GM23338 (cell line): ENCODE data around the gene DOP1B. TPM values are rescaled to one million over a fixed set of nuclear protein-coding genes. Genes with fewer than 3 reads are reported as not detected.

Source experiments
- ATAC-seq: fragments of 200-7000 bp; cut with Tn5 transposase; 3 replicates; pipeline ENCODE4 v1.9.1; 2020
- DNase-seq: peaks from one replicate; pipeline ENCODE4 v3.0.0-alpha.2; 2015; ENCODE audit warnings: low spot score
- H2AFZ ChIP-seq: fragments of 200-600 bp; sonication (generic); 2 replicates; pipeline ENCODE4 v1.8.0; 2016; ENCODE audit warnings: antibody characterized with exemption, mild to moderate bottlenecking, moderate library complexity
- H3F3A ChIP-seq: fragments of 200-600 bp; sonication (generic); replicated peaks from 2 replicates; pipeline ENCODE4 v1.8.0; 2017; ENCODE audit warnings: antibody characterized with exemption, mixed run types, low read depth
- H3K27ac ChIP-seq: fragments of 200-600 bp; sonication (generic); 2 replicates; pipeline ENCODE4 v1.6.1; 2016; ENCODE audit warnings: low read depth
- H3K27me3 ChIP-seq: fragments of 200-600 bp; sonication (generic); 2 replicates; pipeline ENCODE4 v1.8.0; 2016; ENCODE audit warnings: mild to moderate bottlenecking, mixed run types, moderate library complexity; ENCODE audit not compliant: insufficient read depth
- H3K36me3 ChIP-seq: fragments of 200-600 bp; sonication (generic); 2 replicates; pipeline ENCODE4 v1.8.0; 2016; ENCODE audit warnings: mild to moderate bottlenecking; ENCODE audit not compliant: insufficient read depth
- H3K4me1 ChIP-seq: fragments of 200-600 bp; sonication (generic); 2 replicates; pipeline ENCODE4 v1.8.0; 2016; ENCODE audit warnings: mild to moderate bottlenecking, moderate library complexity; ENCODE audit not compliant: insufficient read depth
- H3K4me2 ChIP-seq: fragments of 200-600 bp; sonication (generic); 2 replicates; pipeline ENCODE4 v1.7.1; 2017; ENCODE audit warnings: mixed run types
- H3K4me3 ChIP-seq: fragments of 200-600 bp; sonication (generic); 2 replicates; pipeline ENCODE4 v1.6.1; 2016; ENCODE audit warnings: mixed run types
- H3K79me2 ChIP-seq: fragments of 200-600 bp; sonication (generic); replicated peaks from 2 replicates; pipeline ENCODE4 v1.8.0; 2017; ENCODE audit warnings: mild to moderate bottlenecking; ENCODE audit not compliant: insufficient read depth
- H3K9me2 ChIP-seq: fragments of 200-600 bp; sonication (generic); 2 replicates; pipeline ENCODE4 v1.8.0; 2017; ENCODE audit not compliant: insufficient read depth
- H4K20me1 ChIP-seq: fragments of 200-600 bp; sonication (generic); replicated peaks from 2 replicates; pipeline ENCODE4 v1.8.0; 2017; ENCODE audit warnings: mild to moderate bottlenecking; ENCODE audit not compliant: insufficient read depth
- H3K27ac Mint-ChIP-seq: 2 replicates; pipeline ENCODE4 v1.8.0; 2020; ENCODE audit warnings: inconsistent platforms, mild to moderate bottlenecking, moderate library complexity, mixed read lengths
- H3K27me3 Mint-ChIP-seq: 3 replicates; pipeline ENCODE4 v1.8.0; 2022; ENCODE audit warnings: low read depth, mild to moderate bottlenecking, moderate library complexity, mixed read lengths, inconsistent platforms; ENCODE audit not compliant: insufficient read depth, poor library complexity
- H3K36me3 Mint-ChIP-seq: 3 replicates; pipeline ENCODE4 v1.8.0; 2021; ENCODE audit warnings: low read depth, mild to moderate bottlenecking, inconsistent platforms, moderate library complexity, mixed read lengths
- H3K4me1 Mint-ChIP-seq: 3 replicates; pipeline ENCODE4 v1.8.0; 2020; ENCODE audit warnings: mild to moderate bottlenecking, inconsistent platforms, mixed read lengths
- H3K4me3 Mint-ChIP-seq: 3 replicates; pipeline ENCODE4 v1.8.0; 2021; ENCODE audit warnings: moderate library complexity, mild to moderate bottlenecking, inconsistent platforms, mixed read lengths
- H3K9me3 Mint-ChIP-seq: 3 replicates; pipeline ENCODE4 v1.8.0; 2020; ENCODE audit warnings: moderate library complexity, mild to moderate bottlenecking, inconsistent platforms, mixed read lengths
- CTCF ChIP-seq, 2 experiments: fragments of 200-600 bp in 1 of 2; sonication (generic) in 1 of 2; conservative IDR thresholded peaks; 2 replicates each; pipeline versions ENCODE4 v1.5.1 to v1.6.1; 2016 to 2017; ENCODE audit warnings: antibody characterized with exemption in 2 of 2, low read depth in 2 of 2, mild to moderate bottlenecking in 2 of 2, moderate library complexity in 1 of 2
- ETS1 ChIP-seq: IDR thresholded peaks from 2 replicates; pipeline ENCODE4 v1.6.1; 2016; ENCODE audit warnings: antibody characterized with exemption
- EZH2 ChIP-seq: fragments of 200-600 bp; sonication (generic); IDR thresholded peaks from one replicate; pipeline ENCODE4 v1.8.0; 2017; ENCODE audit warnings: antibody characterized with exemption, mild to moderate bottlenecking, low read depth; ENCODE audit not compliant: unreplicated experiment
- EZH2phosphoT487 ChIP-seq: fragments of 200-600 bp; sonication (generic); IDR thresholded peaks from one replicate; pipeline ENCODE4 v1.8.1; 2018; ENCODE audit warnings: antibody characterized with exemption; ENCODE audit not compliant: unreplicated experiment
- JUNB ChIP-seq: IDR thresholded peaks from one replicate; pipeline ENCODE4 v1.6.1; 2016; ENCODE audit warnings: antibody characterized with exemption; ENCODE audit not compliant: unreplicated experiment
- NANOG ChIP-seq: IDR thresholded peaks from 2 replicates; pipeline ENCODE4 v1.6.1; 2016; ENCODE audit warnings: antibody characterized with exemption, borderline replicate concordance
- ZNF331 ChIP-seq: fragments of 250-450 bp; sonication (Bioruptor Pico); IDR thresholded peaks from 2 replicates; pipeline ENCODE4 v1.5.0; 2020; ENCODE audit warnings: low read depth, mild to moderate bottlenecking, moderate library complexity
- polyA plus RNA-seq: library from polyadenylated mRNA; unstranded; fragments of >200 nt; fragmentation: Nextera tagmentation; extraction: Ambion mirVana; gene quantifications from 2 replicates; pipeline ENCODE4 v1.2.1, GENCODE V29; 2016
- total RNA-seq: library from RNA; depleted of rRNA; stranded (reverse); fragments of >200 nt; shearing (Covaris generic); gene quantifications from 2 replicates; pipeline ENCODE4 v1.2.3, GENCODE V29; 2014
- TF ChIP-seq, protein P1 (sequence below): fragments of 250-450 bp; sonication (Bioruptor Pico); IDR thresholded peaks from 2 replicates; pipeline ENCODE4 v1.5.0; 2020; ENCODE audit warnings: mild to moderate bottlenecking, moderate library complexity

The DOP1B gene
- total and polyA plus RNA-seq, 2 experiments from 2014 or later: 4.9 to 18.0 TPM

DNA sequence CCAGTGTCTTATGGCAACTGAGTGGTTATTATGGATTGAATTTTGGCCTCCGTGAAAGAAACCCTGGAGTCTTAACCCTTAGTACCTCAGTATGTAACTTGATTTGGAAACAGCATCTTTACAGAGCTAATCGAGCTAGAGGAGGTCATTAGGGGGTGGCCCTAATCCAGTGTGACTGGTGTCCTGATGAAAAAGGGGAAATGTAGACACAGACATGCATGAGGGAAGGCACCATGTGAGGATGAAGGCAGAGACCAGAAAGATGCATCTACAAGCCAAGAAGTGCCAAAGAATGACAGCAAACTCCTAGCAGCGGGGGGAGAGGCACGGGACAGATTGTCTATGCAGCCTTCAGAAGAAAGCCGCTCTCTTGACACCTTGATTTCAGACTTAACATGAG lies 14.7 kb downstream of the DOP1B start (continued):
- TF ChIP-seq ETS1 (no peak), EZH2phosphoT487 (no peak), ZNF331 (CRISPR knock-in tag) (no peak)
- TF ChIP-seq, protein P1, sequence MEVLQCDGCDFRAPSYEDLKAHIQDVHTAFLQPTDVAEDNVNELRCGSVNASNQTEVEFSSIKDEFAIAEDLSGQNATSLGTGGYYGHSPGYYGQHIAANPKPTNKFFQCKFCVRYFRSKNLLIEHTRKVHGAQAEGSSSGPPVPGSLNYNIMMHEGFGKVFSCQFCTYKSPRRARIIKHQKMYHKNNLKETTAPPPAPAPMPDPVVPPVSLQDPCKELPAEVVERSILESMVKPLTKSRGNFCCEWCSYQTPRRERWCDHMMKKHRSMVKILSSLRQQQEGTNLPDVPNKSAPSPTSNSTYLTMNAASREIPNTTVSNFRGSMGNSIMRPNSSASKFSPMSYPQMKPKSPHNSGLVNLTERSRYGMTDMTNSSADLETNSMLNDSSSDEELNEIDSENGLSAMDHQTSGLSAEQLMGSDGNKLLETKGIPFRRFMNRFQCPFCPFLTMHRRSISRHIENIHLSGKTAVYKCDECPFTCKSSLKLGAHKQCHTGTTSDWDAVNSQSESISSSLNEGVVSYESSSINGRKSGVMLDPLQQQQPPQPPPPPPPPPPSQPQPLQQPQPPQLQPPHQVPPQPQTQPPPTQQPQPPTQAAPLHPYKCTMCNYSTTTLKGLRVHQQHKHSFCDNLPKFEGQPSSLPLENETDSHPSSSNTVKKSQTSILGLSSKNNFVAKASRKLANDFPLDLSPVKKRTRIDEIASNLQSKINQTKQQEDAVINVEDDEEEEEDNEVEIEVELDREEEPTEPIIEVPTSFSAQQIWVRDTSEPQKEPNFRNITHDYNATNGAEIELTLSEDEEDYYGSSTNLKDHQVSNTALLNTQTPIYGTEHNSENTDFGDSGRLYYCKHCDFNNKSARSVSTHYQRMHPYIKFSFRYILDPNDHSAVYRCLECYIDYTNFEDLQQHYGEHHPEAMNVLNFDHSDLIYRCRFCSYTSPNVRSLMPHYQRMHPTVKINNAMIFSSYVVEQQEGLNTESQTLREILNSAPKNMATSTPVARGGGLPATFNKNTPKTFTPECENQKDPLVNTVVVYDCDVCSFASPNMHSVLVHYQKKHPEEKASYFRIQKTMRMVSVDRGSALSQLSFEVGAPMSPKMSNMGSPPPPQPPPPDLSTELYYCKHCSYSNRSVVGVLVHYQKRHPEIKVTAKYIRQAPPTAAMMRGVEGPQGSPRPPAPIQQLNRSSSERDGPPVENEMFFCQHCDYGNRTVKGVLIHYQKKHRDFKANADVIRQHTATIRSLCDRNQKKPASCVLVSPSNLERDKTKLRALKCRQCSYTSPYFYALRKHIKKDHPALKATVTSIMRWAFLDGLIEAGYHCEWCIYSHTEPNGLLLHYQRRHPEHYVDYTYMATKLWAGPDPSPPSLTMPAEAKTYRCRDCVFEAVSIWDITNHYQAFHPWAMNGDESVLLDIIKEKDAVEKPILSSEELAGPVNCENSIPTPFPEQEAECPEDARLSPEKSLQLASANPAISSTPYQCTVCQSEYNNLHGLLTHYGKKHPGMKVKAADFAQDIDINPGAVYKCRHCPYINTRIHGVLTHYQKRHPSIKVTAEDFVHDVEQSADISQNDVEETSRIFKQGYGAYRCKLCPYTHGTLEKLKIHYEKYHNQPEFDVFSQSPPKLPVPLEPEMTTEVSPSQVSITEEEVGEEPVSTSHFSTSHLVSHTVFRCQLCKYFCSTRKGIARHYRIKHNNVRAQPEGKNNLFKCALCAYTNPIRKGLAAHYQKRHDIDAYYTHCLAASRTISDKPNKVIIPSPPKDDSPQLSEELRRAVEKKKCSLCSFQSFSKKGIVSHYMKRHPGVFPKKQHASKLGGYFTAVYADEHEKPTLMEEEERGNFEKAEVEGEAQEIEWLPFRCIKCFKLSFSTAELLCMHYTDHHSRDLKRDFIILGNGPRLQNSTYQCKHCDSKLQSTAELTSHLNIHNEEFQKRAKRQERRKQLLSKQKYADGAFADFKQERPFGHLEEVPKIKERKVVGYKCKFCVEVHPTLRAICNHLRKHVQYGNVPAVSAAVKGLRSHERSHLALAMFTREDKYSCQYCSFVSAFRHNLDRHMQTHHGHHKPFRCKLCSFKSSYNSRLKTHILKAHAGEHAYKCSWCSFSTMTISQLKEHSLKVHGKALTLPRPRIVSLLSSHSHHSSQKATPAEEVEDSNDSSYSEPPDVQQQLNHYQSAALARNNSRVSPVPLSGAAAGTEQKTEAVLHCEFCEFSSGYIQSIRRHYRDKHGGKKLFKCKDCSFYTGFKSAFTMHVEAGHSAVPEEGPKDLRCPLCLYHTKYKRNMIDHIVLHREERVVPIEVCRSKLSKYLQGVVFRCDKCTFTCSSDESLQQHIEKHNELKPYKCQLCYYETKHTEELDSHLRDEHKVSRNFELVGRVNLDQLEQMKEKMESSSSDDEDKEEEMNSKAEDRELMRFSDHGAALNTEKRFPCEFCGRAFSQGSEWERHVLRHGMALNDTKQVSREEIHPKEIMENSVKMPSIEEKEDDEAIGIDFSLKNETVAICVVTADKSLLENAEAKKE (CRISPR knock-in tag): no peak

GRCh38 chr21:36171741-36172331 lies 15.2 kb downstream of the DOP1B start:
- no peak for DNase-seq
- no peak overlapping the region for H3K27ac Mint-ChIP-seq
- TF ChIP-seq CTCF (conservative IDR thresholded peaks at IDR 0.05; ENCODE audit: low read depth in 2 of 2): no peak
- TF ChIP-seq JUNB: no peak
- TF ChIP-seq EZH2: no peak
- TF ChIP-seq NANOG: no peak

More at GRCh38 chr21:36171741-36172331, 15.2 kb downstream of the DOP1B start:
- H3K4me1 ChIP-seq: no peaks in the 10 kb centered on the region
- no peaks in the 10 kb centered on the region for H3K79me2 ChIP-seq
- H3K36me3 ChIP-seq: no peaks in the 10 kb centered on the region
- no peak overlapping the region for H3K4me2 ChIP-seq
- Mint-ChIP-seq H3K27me3 (peaks cover 4% of the 10 kb centered on the region), H3K9me3 (no peaks in the 10 kb centered on the region; the same call in 2 of the 3 replicates), H3K4me1 (peaks cover under 1% of the 10 kb centered on the region; the same call in 1 of the 3 replicates), H3K4me3 (no peak overlapping the region), H3K36me3 (peaks cover 7% of the 10 kb centered on the region; the same call in 1 of the 3 replicates)
- H3F3A ChIP-seq: no peaks in the 10 kb centered on the region
- ATAC-seq: no peak
- no peak overlapping the region for H3K27ac ChIP-seq
- H3K9me2 ChIP-seq: no peaks in the 10 kb centered on the region
- H3K27me3 ChIP-seq: no peaks in the 10 kb centered on the region
- no peak overlapping the region for H2AFZ ChIP-seq
- no peak overlapping the region for H3K4me3 ChIP-seq
- 0 out of 2 replicates have a peak, but pooled peaks cover 3% of the 10 kb centered on the region for H4K20me1 ChIP-seq
